Activated T-helper 17 cell treated with anti-CD3 and anti-CD28 coated beads, Interleukin-2, amount 50 U/mL, for 72 hours (primary cell): ENCODE data around the gene MRPS35. TPM values are rescaled to one million over a fixed set of nuclear protein-coding genes. Genes with fewer than 3 reads are reported as not detected.

Experiments used
- ATAC-seq: fragments of 150-1000 bp; cut with Tn5 transposase; replicated peaks from 2 replicates; pipeline ENCODE4 v1.10.0; 2021; ENCODE audit warnings: mild to moderate bottlenecking, moderate library complexity
- H3K27ac Mint-ChIP-seq: one replicate; pipeline ENCODE4 v1.8.0; 2022; ENCODE audit warnings: mixed read lengths
- H3K27me3 Mint-ChIP-seq: one replicate; pipeline ENCODE4 v1.8.0; 2022; ENCODE audit warnings: mixed read lengths
- H3K36me3 Mint-ChIP-seq: one replicate; pipeline ENCODE4 v1.8.0; 2022; ENCODE audit warnings: low read depth, mild to moderate bottlenecking, mixed read lengths
- H3K4me1 Mint-ChIP-seq: one replicate; pipeline ENCODE4 v1.8.0; 2022; ENCODE audit warnings: mixed read lengths
- H3K4me3 Mint-ChIP-seq: one replicate; pipeline ENCODE4 v1.8.0; 2022; ENCODE audit warnings: mild to moderate bottlenecking, mixed read lengths
- H3K9me3 Mint-ChIP-seq: one replicate; pipeline ENCODE4 v1.8.0; 2022; ENCODE audit warnings: mixed read lengths
- total RNA-seq, 2 donors: library from RNA; stranded (reverse); gene quantifications; one replicate each; pipeline ENCODE4 v1.2.3, GENCODE V29; 2022

The MRPS35 gene
- total RNA-seq = 10 to 100 TPM; 33.9 to 54.0 TPM

DNA sequence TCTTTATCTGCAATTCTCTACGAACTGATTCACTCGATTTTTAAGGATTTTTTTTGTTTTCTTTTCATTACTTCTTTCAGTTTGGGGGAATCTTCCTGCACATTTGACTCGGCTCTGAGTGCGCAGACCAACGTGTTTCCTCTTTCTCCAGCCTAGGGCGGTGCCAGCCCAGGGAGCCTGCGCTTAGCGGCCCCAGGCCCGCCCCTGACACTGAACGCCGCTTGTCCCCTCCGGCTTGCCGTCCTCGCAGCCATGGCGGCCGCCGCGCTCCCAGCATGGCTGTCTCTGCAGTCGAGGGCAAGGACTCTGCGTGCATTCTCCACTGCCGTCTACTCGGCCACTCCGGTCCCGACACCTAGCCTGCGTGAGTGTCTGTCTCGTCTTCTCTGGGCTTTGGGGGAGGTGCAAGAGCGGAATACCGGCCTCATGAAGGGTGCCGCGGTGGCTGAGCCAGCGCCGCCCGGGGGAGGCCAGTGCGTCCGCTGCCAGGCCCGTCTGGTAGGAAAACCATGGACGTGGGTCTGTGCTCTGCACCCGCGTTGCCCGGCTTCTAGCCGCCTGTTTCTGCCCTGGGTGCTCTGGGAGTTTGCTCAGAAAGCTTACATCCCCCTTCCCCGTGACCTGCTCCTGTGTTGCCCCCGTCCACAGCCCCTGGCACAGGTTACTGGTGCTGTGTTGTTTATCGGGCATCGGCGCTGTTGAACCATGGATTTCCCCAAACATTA lies at the start of gene MRPS35:
Gene MRPS35, plus strand, starts transcription at position 241 of the 725 bp plus-strand sequence. Its CDS starts 12 bp downstream, at position 253.
- Mint-ChIP-seq H3K4me1 (peaks cover 14% of the 10 kb centered on the region), H3K4me3 (peak within 1 kb of the TSS; percentile 92), H3K27ac (peak within 1 kb of the TSS; percentile 92), H3K36me3 (peaks cover 35% of the 10 kb centered on the region), H3K27me3 (no peaks in the 10 kb centered on the region), H3K9me3 (no peaks in the 10 kb centered on the region)
- peak; percentile 99 for ATAC-seq

DNA sequence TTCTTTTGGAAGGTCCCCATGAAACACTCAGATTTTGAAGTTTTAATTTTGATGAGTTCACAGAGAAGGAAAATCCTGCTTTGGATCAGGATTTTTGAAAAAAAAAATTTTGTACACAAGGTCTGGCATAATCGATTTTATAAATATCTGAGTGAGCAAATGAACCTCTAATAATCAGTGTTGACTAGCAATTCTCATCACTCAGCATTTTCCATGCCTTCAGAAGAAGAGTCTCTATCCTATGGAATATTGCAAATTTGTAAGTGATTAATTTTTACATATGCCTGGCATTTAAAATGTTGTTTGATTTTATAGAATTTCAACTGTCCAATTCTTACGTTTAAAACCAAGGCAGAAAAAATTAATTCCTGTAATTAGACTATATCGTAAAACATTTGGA lies 44.9 kb upstream of the MRPS35 start:
- Mint-ChIP-seq H3K9me3 (no peaks in the 10 kb centered on the region), H3K27me3 (no peaks in the 10 kb centered on the region), H3K27ac (no peak overlapping the region), H3K4me1 (no peaks in the 10 kb centered on the region), H3K4me3 (no peak overlapping the region), H3K36me3 (no peaks in the 10 kb centered on the region)
- no peak for ATAC-seq

DNA sequence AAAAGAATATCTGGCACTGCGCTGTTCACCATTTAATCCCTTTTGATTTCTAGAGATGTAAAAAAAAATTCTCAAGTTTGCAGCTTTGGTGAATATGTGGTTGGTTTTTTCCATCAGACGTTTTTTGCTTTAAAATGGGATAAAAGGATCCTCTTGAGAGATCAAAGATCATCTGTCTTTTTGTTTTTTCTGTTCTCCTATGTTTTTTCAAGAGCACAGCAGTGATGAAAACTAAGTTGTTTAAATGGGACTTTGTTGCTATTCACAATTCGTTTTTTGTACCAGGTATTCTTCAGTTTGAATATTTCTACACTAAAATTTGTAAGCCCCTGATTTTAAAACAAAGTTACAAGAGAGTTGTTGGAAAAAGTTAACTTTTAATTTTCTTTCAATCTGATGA lies 44.1 kb upstream of the MRPS35 start:
- no peak for ATAC-seq
- no peaks in the 10 kb centered on the region for H3K27me3 Mint-ChIP-seq
- no peaks in the 10 kb centered on the region for H3K4me1 Mint-ChIP-seq
- H3K9me3 Mint-ChIP-seq = no peaks in the 10 kb centered on the region
- H3K36me3 Mint-ChIP-seq = no peaks in the 10 kb centered on the region
- no peak overlapping the region for H3K4me3 Mint-ChIP-seq
- H3K27ac Mint-ChIP-seq = no peak overlapping the region

DNA sequence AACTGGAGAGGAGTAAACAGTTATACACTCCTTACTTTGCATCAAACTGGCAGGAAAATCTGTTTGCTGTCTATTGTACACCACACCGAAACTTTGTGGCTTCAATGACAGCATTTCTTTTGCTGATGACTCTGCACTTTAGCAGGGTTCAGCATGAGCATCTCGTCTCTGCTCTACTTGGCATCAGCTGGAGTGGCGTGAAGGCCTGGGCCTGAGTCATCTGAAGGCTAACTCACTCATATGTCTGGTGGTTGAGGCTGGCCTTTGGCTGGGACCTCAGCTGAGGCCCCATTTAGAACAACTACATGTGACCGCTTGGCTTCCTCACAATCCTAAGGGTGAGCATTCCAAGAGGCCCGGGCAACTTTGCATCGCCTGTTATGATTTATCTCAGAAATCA lies 43.1 kb upstream of the MRPS35 start:
- H3K27ac Mint-ChIP-seq = no peak overlapping the region
- peak; percentile 98 for ATAC-seq
- H3K9me3 Mint-ChIP-seq = no peaks in the 10 kb centered on the region
- no peaks in the 10 kb centered on the region for H3K36me3 Mint-ChIP-seq
- H3K4me3 Mint-ChIP-seq = no peak overlapping the region
- H3K4me1 Mint-ChIP-seq = no peaks in the 10 kb centered on the region
- no peaks in the 10 kb centered on the region for H3K27me3 Mint-ChIP-seq

DNA sequence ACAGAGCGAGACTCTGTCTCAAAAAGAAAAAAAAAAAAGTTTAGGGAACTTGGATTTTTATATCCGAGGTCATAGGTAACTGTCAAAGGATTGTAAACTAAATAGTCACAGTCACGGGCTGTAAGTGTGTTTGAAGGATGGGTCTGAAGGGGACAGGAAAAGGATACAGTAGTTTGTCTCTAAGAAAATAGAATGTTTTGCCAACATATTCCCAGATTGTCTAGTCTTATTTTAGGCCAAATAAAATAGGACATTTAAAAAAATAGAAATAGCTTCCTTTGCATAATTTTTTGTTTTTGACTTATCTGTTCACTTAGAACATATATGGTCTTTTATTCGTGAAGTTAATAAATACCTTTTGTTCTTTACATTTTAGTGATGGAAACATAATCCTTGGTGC lies 38.6 kb upstream of the MRPS35 start:
- no peak for ATAC-seq
- Mint-ChIP-seq H3K36me3 (no peaks in the 10 kb centered on the region), H3K4me3 (no peak overlapping the region), H3K9me3 (no peaks in the 10 kb centered on the region), H3K27ac (no peak overlapping the region), H3K4me1 (no peaks in the 10 kb centered on the region), H3K27me3 (no peaks in the 10 kb centered on the region)

DNA sequence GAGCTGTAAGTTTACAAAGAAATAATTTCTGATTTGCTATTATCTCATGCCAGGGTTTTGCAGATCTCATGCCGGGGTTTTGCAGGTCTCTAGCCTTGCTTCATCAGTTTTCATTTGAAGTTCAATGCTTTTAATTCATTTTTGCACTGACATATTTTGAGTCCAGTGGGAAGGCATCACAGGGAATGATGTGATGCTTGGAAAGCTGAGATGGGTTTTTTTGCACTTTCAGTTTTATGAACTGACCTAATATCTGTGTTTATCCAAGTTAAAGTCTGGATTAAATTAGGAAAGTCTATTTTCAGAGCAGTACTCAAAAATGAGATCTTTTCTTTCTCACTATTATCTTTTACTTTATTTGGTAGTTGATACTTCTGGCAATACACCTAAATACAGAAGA lies 38.0 kb upstream of the MRPS35 start:
- H3K27me3 Mint-ChIP-seq = no peaks in the 10 kb centered on the region
- ATAC-seq = no peak
- H3K27ac Mint-ChIP-seq = no peak overlapping the region
- no peaks in the 10 kb centered on the region for H3K36me3 Mint-ChIP-seq
- H3K9me3 Mint-ChIP-seq = no peaks in the 10 kb centered on the region
- H3K4me1 Mint-ChIP-seq = no peaks in the 10 kb centered on the region
- H3K4me3 Mint-ChIP-seq = no peak overlapping the region

DNA sequence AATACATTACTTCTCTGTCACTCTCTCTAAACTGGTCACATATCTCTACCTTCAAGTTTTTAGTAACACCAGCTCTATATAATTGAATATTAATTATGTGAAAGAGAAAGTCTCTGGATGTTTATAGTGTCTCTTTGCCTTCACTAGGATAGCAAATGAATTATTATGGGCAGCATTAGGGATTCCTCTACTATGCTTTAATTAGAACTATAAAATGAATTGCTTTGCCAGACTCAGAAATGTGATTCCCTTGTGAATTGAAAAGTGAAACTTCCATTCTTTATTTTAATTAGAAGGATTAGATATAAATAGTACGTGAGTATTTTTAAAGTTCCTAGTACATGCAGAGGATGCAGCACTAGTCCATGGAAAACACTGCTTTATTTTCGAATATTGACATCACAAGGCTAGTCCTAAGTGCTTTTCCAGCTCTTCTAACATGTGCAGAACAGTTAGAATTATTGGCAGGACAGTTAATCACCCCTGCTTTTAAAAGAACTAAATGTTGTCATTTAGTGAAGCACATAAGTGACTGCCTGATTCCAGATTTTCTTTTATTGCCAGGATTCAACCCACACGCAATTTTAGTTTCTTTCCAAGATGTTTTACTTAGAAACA lies 37.4 kb upstream of the MRPS35 start:
- Mint-ChIP-seq H3K9me3 (no peaks in the 10 kb centered on the region), H3K27ac (no peak overlapping the region), H3K4me3 (no peak overlapping the region), H3K36me3 (no peaks in the 10 kb centered on the region), H3K27me3 (no peaks in the 10 kb centered on the region), H3K4me1 (no peaks in the 10 kb centered on the region)
- ATAC-seq = no peak

DNA sequence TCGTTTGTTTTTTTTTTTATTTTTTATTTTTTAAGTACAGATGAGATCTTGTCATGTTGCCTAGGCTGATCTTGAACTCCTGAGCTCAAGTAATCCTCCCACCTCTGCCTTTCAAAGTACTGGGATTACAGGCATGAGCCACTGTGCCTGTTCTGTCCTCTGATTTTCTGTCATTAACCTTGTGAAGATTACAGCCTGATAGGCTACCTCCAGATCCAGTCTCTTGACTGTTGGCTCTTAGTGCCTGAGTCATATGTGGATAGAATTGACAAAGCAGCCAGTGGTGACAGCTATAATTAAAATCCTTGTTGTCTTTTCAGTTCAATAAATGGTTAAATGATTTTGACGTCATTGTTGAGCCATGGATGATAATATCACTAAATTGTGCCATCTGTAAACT lies 35.6 kb upstream of the MRPS35 start:
- Mint-ChIP-seq H3K4me1 (no peaks in the 10 kb centered on the region), H3K27ac (no peak overlapping the region), H3K27me3 (no peaks in the 10 kb centered on the region), H3K36me3 (no peaks in the 10 kb centered on the region), H3K4me3 (no peak overlapping the region), H3K9me3 (no peaks in the 10 kb centered on the region)
- ATAC-seq = no peak

DNA sequence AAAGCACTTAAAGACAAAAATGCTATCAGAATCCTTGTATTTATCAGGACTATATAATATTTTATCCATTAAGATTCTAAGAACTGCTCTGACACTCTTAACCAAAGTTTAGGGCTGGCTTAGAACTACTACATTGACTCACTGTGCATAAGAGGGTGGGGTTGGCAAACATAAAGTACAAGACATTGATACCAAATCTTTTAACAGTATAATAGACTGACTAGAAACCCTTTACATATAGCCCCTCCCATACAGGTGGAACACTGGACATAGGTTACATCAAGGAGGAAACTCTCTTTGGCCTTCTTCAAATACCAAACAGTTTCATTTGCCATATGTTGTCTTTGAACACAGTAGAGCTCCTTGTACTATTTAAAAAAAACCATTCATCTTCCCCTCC lies 30.0 kb upstream of the MRPS35 start:
- H3K4me1 Mint-ChIP-seq = no peaks in the 10 kb centered on the region
- ATAC-seq = no peak
- H3K4me3 Mint-ChIP-seq = no peak overlapping the region
- H3K9me3 Mint-ChIP-seq = no peaks in the 10 kb centered on the region
- H3K27me3 Mint-ChIP-seq = no peaks in the 10 kb centered on the region
- no peak overlapping the region for H3K27ac Mint-ChIP-seq
- no peaks in the 10 kb centered on the region for H3K36me3 Mint-ChIP-seq

DNA sequence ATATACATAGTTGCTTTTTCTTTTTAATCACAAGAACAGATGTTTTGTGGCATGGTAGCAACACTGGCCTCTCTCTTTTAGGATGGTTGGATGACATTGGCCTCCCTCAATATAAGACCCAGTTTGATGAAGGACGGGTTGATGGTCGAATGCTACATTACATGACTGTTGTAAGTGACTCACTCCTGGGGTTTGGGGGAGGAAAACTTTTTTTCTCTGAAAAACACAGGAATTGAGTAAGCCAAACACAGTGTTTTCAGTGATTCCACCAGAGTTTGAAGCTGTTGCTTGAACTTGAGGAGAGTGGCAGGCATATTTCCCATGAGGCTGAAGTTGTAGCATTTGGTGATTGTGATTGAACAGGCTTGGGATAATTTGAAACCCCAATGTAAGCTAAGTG lies 28.1 kb upstream of the MRPS35 start:
- no peak overlapping the region for H3K4me3 Mint-ChIP-seq
- no peaks in the 10 kb centered on the region for H3K4me1 Mint-ChIP-seq
- no peak for ATAC-seq
- H3K36me3 Mint-ChIP-seq = no peaks in the 10 kb centered on the region
- H3K27ac Mint-ChIP-seq = no peak overlapping the region
- no peaks in the 10 kb centered on the region for H3K27me3 Mint-ChIP-seq
- H3K9me3 Mint-ChIP-seq = no peaks in the 10 kb centered on the region

DNA sequence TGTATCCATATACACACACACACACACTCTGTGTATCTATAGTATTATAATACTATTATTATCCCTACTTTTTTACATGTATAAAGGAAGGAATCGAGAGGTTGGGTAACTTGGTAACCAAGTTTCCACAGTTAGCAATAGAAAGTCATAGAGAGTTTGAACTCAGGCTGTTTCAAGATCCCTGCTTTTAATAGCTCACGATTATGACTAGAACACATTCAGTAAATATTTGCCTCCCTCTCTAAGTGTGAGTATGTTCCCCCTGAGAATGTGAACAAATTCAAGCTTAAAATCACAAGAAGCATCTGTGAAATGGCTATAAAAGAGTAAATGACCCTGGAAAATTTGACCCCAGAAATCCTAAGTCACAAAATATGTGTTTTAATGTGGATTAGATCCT lies 25.4 kb upstream of the MRPS35 start:
- peaks cover 10% of the 10 kb centered on the region for H3K36me3 Mint-ChIP-seq
- no peak overlapping the region for H3K4me3 Mint-ChIP-seq
- H3K4me1 Mint-ChIP-seq = no peaks in the 10 kb centered on the region
- no peak overlapping the region for H3K27ac Mint-ChIP-seq
- no peaks in the 10 kb centered on the region for H3K27me3 Mint-ChIP-seq
- ATAC-seq = no peak
- no peaks in the 10 kb centered on the region for H3K9me3 Mint-ChIP-seq

DNA sequence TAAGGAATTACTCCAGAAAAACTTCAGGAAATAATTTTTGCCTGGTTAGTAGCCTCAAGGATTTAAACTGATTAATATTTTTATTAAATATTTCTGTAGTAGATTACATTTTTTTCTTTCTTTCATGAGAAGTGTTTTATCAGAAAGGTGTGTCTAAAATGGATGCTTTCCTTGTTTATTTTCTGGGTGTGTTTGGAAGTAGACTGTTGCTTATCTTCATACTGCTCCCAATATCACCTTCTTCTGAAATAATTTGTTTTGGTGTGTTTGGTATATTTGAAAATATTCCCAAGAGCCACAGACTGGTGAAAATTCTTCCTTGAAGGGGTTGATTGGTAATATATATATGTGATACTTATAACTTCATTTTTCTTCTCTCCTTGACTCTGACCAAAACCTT lies 24.5 kb upstream of the MRPS35 start:
- no peak for ATAC-seq
- H3K9me3 Mint-ChIP-seq = no peaks in the 10 kb centered on the region

DNA sequence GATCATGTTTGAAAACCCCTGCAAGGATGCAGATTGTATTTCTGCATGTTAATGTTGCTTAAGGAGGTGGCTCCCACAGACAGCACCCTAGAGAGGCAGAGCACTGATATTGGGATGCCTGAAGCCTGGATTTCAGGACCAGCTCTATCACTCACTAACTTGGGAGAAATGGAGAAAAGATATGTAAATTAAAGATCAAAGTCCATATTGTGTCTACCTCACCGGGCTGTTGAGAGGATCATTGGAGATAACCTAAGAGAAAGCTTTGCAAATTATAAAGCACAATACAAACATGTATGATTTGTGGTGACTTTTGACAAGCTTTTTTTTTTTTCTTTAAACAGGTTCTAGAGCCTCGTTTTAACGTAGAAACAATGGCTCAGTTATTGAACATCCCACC lies 22.0 kb upstream of the MRPS35 start:
- Mint-ChIP-seq H3K9me3 (no peaks in the 10 kb centered on the region), H3K27ac (no peak overlapping the region), H3K4me1 (no peaks in the 10 kb centered on the region), H3K36me3 (peaks cover 10% of the 10 kb centered on the region), H3K4me3 (no peak overlapping the region), H3K27me3 (no peaks in the 10 kb centered on the region)
- ATAC-seq = no peak

More for the DNA sequence above, 24.5 kb upstream of the MRPS35 start:
- H3K4me3 Mint-ChIP-seq = no peak overlapping the region
- H3K4me1 Mint-ChIP-seq = no peaks in the 10 kb centered on the region
- no peaks in the 10 kb centered on the region for H3K27me3 Mint-ChIP-seq
- H3K36me3 Mint-ChIP-seq = peaks cover 10% of the 10 kb centered on the region
- H3K27ac Mint-ChIP-seq = no peak overlapping the region

DNA sequence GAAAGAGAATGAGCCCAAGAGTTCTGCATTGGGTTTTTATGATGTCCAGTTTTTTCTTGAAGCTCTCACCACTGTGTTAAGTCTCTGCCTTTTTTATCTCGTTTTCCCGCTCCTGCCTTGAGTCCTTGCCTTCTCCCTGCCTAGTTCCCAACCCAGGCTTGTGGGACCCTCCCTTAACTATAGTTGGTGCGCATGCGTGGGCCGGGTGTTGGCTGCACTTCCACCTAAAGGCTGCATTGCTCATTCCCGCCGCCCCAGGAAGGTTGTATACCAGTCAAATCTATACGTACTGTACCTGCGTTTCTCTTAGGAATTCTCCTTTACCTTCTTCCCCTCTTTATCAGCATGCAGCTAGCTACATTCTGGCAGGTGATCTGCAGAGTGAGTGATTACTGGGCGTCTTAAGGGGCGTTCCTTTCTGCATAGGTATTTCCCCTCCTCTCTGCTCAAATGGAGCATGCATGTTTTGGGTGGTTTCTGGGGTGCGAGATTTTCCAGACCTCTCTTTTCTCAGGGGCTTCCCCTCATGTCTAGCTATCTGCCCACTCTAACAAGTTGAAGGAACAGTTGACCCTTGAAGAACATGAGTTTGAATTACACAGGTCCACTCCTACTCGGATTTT lies 21.0 kb upstream of the MRPS35 start:
- Mint-ChIP-seq H3K4me1 (no peaks in the 10 kb centered on the region), H3K9me3 (no peaks in the 10 kb centered on the region), H3K27ac (no peak overlapping the region), H3K36me3 (peaks cover 10% of the 10 kb centered on the region), H3K27me3 (no peaks in the 10 kb centered on the region), H3K4me3 (no peak overlapping the region)
- ATAC-seq = no peak

DNA sequence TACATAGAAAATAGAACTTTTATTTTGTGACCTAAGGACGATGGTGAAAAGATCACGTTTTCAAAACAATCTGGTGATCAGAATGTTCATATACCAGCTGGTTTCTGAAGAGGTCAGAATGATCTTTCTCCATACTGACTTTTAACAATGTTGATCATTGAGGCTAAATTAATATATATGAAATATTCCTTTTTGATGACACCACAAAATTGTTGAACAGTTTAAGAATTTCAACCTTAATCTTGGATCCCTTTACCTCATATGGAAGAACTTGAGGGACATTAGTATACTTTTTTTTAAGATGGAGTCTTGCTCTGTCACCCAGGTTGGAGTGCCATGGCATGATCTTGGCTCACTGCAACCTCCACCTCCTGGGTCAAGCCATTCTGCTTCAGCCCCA lies 17.2 kb upstream of the MRPS35 start:
- Mint-ChIP-seq H3K4me3 (no peak overlapping the region), H3K27me3 (no peaks in the 10 kb centered on the region), H3K9me3 (no peaks in the 10 kb centered on the region), H3K27ac (no peak overlapping the region), H3K36me3 (peaks cover 8% of the 10 kb centered on the region), H3K4me1 (no peaks in the 10 kb centered on the region)
- no peak for ATAC-seq
